Endothelial cell of umbilical vein (primary cell): ENCODE data around the gene MSANTD2. TPM values are rescaled to one million over a fixed set of nuclear protein-coding genes. Genes with fewer than 3 reads are reported as not detected.

ENCODE experiments used
- BruUV-seq: library from RNA; stranded (reverse); fragments of 400-500 nt; replicated peaks from 2 replicates; lab custom pipeline; 2021; lab: Mats Ljungman, UMichigan
- CTCF ChIA-PET: fragments of 300-600, 350-600 bp; sonication (Branson Sonifier 250); formaldehyde crosslinking; loops from one replicate; lab custom pipeline; 2021; ENCODE audit warnings: antibody characterized with exemption, inconsistent platforms; lab: Charles Lee
- POLR2A ChIA-PET: fragments of 300-600, 350-600 bp; sonication (Branson Sonifier 250); formaldehyde crosslinking; loops from one replicate; lab custom pipeline; 2021; ENCODE audit warnings: antibody characterized with exemption, inconsistent platforms; lab: Charles Lee
- DNase-seq: peaks from one replicate; pipeline ENCODE4 v3.0.0-alpha.2; 2011; ENCODE audit warnings: low read depth, low spot score
- FAIRE-seq: peaks from 2 replicates; lab custom pipeline; 2011; peaks lifted over from hg19 to GRCh38; lab: Jason Lieb, UNC
- H2AFZ ChIP-seq: 2 replicates; pipeline ENCODE4 v1.6.0; 2012; ENCODE audit warnings: low read depth, low read length, control low read depth, inconsistent platforms
- H3K27ac ChIP-seq: 2 replicates; pipeline ENCODE4 v1.5.1; 2011; ENCODE audit warnings: low read depth, mild to moderate bottlenecking, control low read depth, low read length, moderate library complexity; ENCODE audit not compliant: insufficient read depth
- H3K27me3 ChIP-seq, 2 experiments: 2 replicates each; pipeline versions ENCODE4 v1.6.0 to v1.6.1; 2011; ENCODE audit warnings: low read length in 2 of 2, mixed read lengths in 1 of 2; ENCODE audit not compliant: control insufficient read depth in 2 of 2, insufficient read depth in 2 of 2
- H3K36me3 ChIP-seq, 2 experiments: 2 replicates in 1 of 2; 3 replicates in 1 of 2; pipeline ENCODE4 v1.5.1; 2011; ENCODE audit warnings: low read length in 2 of 2, mild to moderate bottlenecking in 1 of 2, moderate library complexity in 1 of 2; ENCODE audit not compliant: control insufficient read depth in 2 of 2, insufficient read depth in 2 of 2; ENCODE audit errors: extremely low read depth in 1 of 2
- H3K4me1 ChIP-seq: 3 replicates; pipeline ENCODE4 v1.5.1; 2011; ENCODE audit warnings: mild to moderate bottlenecking, low read length; ENCODE audit not compliant: control insufficient read depth, insufficient read depth; ENCODE audit errors: extremely low read depth
- H3K4me2 ChIP-seq: 2 replicates; pipeline ENCODE4 v1.6.1; 2011; ENCODE audit warnings: low read length, control low read depth, mixed read lengths; ENCODE audit not compliant: insufficient read depth
- H3K4me3 ChIP-seq, 3 experiments: fragments of 200-600 bp in 1 of 3; sonication (generic), shearing (Covaris generic) in 1 of 3; replicated peaks in 1 of 3; 2 replicates each; pipeline ENCODE4 v1.5.1; 2011 to 2016; ENCODE audit warnings: control low read depth in 3 of 3, low read length in 3 of 3, mild to moderate bottlenecking in 2 of 3, inconsistent platforms in 1 of 3, low read depth in 1 of 3, moderate library complexity in 1 of 3; ENCODE audit not compliant: insufficient read depth in 1 of 3
- H3K79me2 ChIP-seq: 2 replicates; pipeline ENCODE4 v1.6.0; 2012; ENCODE audit warnings: low read length, inconsistent platforms; ENCODE audit not compliant: control insufficient read depth, insufficient read depth
- H3K9ac ChIP-seq: replicated peaks from 2 replicates; pipeline ENCODE3; 2011; ENCODE audit warnings: low read length, control low read depth; ENCODE audit not compliant: insufficient read depth; ENCODE audit errors: extremely low read depth
- H3K9me1 ChIP-seq: replicated peaks from 3 replicates; pipeline ENCODE4 v1.6.0; 2011; ENCODE audit warnings: mild to moderate bottlenecking, low read length; ENCODE audit not compliant: control insufficient read depth, insufficient read depth; ENCODE audit errors: extremely low read depth
- H3K9me3 ChIP-seq: replicated peaks from 2 replicates; pipeline ENCODE4 v1.5.1; 2012; ENCODE audit warnings: low read length, inconsistent platforms; ENCODE audit not compliant: control insufficient read depth, insufficient read depth
- H4K20me1 ChIP-seq: replicated peaks from 2 replicates; pipeline ENCODE3; 2011; ENCODE audit warnings: mild to moderate bottlenecking, low read length; ENCODE audit not compliant: control insufficient read depth, insufficient read depth; ENCODE audit errors: extremely low read depth
- EZH2 ChIP-seq: IDR thresholded peaks from 2 replicates; pipeline ENCODE4 v1.6.1; 2012; ENCODE audit warnings: borderline replicate concordance, low read depth, mild to moderate bottlenecking, moderate library complexity, low read length, inconsistent platforms; ENCODE audit not compliant: severe bottlenecking
- FOS ChIP-seq: IDR thresholded peaks from 2 replicates; pipeline ENCODE4 v1.6.1; 2011; ENCODE audit warnings: mild to moderate bottlenecking, low read length, moderate library complexity, borderline replicate concordance; ENCODE audit not compliant: insufficient read depth
- GATA2 ChIP-seq: IDR thresholded peaks from 2 replicates; pipeline ENCODE4 v1.7.0; 2011; ENCODE audit warnings: low read depth, mild to moderate bottlenecking, moderate library complexity, mixed read lengths, low read length; ENCODE audit not compliant: insufficient read length, insufficient read depth
- JUN ChIP-seq: IDR thresholded peaks from 2 replicates; pipeline ENCODE4 v1.6.1; 2011; ENCODE audit warnings: borderline replicate concordance, low read depth; ENCODE audit not compliant: insufficient read length, insufficient read depth
- MAX ChIP-seq: IDR thresholded peaks from 2 replicates; pipeline ENCODE4 v1.6.1; 2011; ENCODE audit not compliant: insufficient read depth, insufficient read length
- MYC ChIP-seq: IDR thresholded peaks from one replicate; pipeline ENCODE4 v1.6.1; 2011; ENCODE audit warnings: mild to moderate bottlenecking, low read depth, low read length
- POLR2A ChIP-seq: IDR thresholded peaks from 2 replicates; pipeline ENCODE4 v1.6.1; 2012; ENCODE audit warnings: low read depth, mild to moderate bottlenecking, control low read depth, low read length
- POLR2AphosphoS5 ChIP-seq: IDR thresholded peaks from 2 replicates; pipeline ENCODE4 v1.6.1; 2012; ENCODE audit warnings: low read depth, mild to moderate bottlenecking, control low read depth, low read length, moderate library complexity; ENCODE audit not compliant: insufficient read depth
- dilution Hi-C: fragments of 300-500 bp; cut with MboI; formaldehyde crosslinking; loops from one replicate; pipeline ENCODE4 v1.15.0; 2019; ENCODE audit warnings: low sequenced_read_pairs; ENCODE audit not compliant: extremely low pct_ligation_motif_present
- intact Hi-C: fragments of 100-400 bp; cut with micrococcal nuclease; formaldehyde crosslinking; loops from one replicate; pipeline ENCODE4 v1.10.0; 2022
- polyA plus RNA-seq, 4 experiments: library from polyadenylated mRNA; depleted of rRNA in 3 of 4; stranded (reverse) in 3 of 4; unstranded in 1 of 4; fragments of >200 nt; gene quantifications; 2 replicates each; pipeline versions ENCODE4 v1.2.1 to v1.2.3, GENCODE V29; 2011 to 2012; ENCODE audit warnings: missing spikeins in 1 of 4
- total RNA-seq: library from RNA; stranded (reverse); gene quantifications from 2 replicates; pipeline ENCODE4 v1.2.3, GENCODE V29; 2021
- TF ChIP-seq, protein P1 (sequence below), 2 donors: IDR thresholded peaks; 1 replicate in 1 of 2; 2 replicates in 1 of 2; pipeline ENCODE4 v1.5.1; 2011; ENCODE audit warnings: low read length in 2 of 2, mild to moderate bottlenecking in 2 of 2, moderate library complexity in 2 of 2, control low read depth in 1 of 2, inconsistent platforms in 1 of 2, low read depth in 1 of 2; ENCODE audit not compliant: insufficient read depth in 1 of 2; ENCODE audit errors: extremely low read depth in 1 of 2

Gene MSANTD2
- total and polyA plus RNA-seq, 2 donors (not counting 3 experiments of a cell fraction or from before 2014, with no cell fraction given) = 5.5 to 23.2 TPM

GRCh38 chr11:124791626-124792341 lies 8.4 kb downstream of the MSANTD2 start:
- H3K27ac ChIP-seq = no peak overlapping the region
- no peaks in the 10 kb centered on the region for H3K36me3 ChIP-seq
- H3K4me2 ChIP-seq = no peak overlapping the region
- no TSS peak for BruUV-seq
- FAIRE-seq (no peak), DNase-seq (no peak)
- peaks cover 6% of the 10 kb centered on the region for H4K20me1 ChIP-seq
- TF ChIP-seq, protein P1, sequence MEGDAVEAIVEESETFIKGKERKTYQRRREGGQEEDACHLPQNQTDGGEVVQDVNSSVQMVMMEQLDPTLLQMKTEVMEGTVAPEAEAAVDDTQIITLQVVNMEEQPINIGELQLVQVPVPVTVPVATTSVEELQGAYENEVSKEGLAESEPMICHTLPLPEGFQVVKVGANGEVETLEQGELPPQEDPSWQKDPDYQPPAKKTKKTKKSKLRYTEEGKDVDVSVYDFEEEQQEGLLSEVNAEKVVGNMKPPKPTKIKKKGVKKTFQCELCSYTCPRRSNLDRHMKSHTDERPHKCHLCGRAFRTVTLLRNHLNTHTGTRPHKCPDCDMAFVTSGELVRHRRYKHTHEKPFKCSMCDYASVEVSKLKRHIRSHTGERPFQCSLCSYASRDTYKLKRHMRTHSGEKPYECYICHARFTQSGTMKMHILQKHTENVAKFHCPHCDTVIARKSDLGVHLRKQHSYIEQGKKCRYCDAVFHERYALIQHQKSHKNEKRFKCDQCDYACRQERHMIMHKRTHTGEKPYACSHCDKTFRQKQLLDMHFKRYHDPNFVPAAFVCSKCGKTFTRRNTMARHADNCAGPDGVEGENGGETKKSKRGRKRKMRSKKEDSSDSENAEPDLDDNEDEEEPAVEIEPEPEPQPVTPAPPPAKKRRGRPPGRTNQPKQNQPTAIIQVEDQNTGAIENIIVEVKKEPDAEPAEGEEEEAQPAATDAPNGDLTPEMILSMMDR (IDR thresholded peaks at IDR 0.05; ENCODE audit: extremely low read depth in 1 of 2, insufficient read depth in 1 of 2, low read depth in 1 of 2, low read length in 2 of 2) = no peak
- no peak for TF ChIP-seq POLR2AphosphoS5
- no peak for TF ChIP-seq EZH2
- no peak for TF ChIP-seq JUN
- no peak for TF ChIP-seq FOS
- no peak for TF ChIP-seq GATA2
- no peak for TF ChIP-seq MYC
- TF ChIP-seq MAX = no peak
- no peak for TF ChIP-seq POLR2A
- peaks cover 4% of the 10 kb centered on the region for H3K4me1 ChIP-seq
- H3K9me3 ChIP-seq = no peaks in the 10 kb centered on the region
- no peaks in the 10 kb centered on the region for H3K9me1 ChIP-seq
- no peak overlapping the region for H3K9ac ChIP-seq
- H3K4me3 ChIP-seq = no peak overlapping the region
- dilution Hi-C loops (no loop called here), intact Hi-C loops (no loop called here)
- no peak overlapping the region for H2AFZ ChIP-seq
- H3K27me3 ChIP-seq = no peaks in the 10 kb centered on the region
- ChIA-PET CTCF (interaction anchor here (0.9 to 10.2 kb wide), 5 partner anchors 28 to 122 kb away, joined by 3 to 191 read pairs (median 74); no protein-coding TSS in a partner anchor), POLR2A (no interaction called here)
- peaks cover 100% of the 10 kb centered on the region for H3K79me2 ChIP-seq
